ENCODE measurements around the gene NKTR. TPM values are rescaled to one million over a fixed set of nuclear protein-coding genes. Genes with fewer than 3 reads are reported as not detected.

The NKTR gene
- total and polyA plus RNA-seq, 9 of the 15 experiments (the other 6 are each of a cell fraction or from before 2014, with no cell fraction given), result 19.7 to 123 (median 92.6) TPM

GRCh38 chr3:42600111-42600957 is at the start of gene NKTR (continued):
- peak; percentile 96 for TF ChIP-seq ZBTB2 (IDR thresholded peaks at IDR 0.05)
- peak; percentile 67 for TF ChIP-seq E2F3 (CRISPR knock-in tag; IDR thresholded peaks at IDR 0.05)
- TF ChIP-seq YBX1 (IDR thresholded peaks at IDR 0.05), result no peak
- no peak for TF ChIP-seq HDAC8 (tag; IDR thresholded peaks at IDR 0.05)
- TF ChIP-seq, protein P1, sequence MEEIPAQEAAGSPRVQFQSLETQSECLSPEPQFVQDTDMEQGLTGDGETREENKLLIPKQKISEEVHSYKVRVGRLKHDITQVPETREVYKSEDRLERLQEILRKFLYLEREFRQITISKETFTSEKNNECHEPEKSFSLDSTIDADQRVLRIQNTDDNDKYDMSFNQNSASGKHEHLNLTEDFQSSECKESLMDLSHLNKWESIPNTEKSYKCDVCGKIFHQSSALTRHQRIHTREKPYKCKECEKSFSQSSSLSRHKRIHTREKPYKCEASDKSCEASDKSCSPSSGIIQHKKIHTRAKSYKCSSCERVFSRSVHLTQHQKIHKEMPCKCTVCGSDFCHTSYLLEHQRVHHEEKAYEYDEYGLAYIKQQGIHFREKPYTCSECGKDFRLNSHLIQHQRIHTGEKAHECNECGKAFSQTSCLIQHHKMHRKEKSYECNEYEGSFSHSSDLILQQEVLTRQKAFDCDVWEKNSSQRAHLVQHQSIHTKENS (CRISPR knock-in tag; IDR thresholded peaks at IDR 0.05), result no peak
- TF ChIP-seq ZNF76 (CRISPR knock-in tag; IDR thresholded peaks at IDR 0.05; ENCODE audit: borderline replicate concordance), result no peak; the same call in 1 of the 2 replicates
- TF ChIP-seq ZNF174 (CRISPR knock-in tag; IDR thresholded peaks at IDR 0.05), result no peak
- no peak for TF ChIP-seq CTCFL (IDR thresholded peaks at IDR 0.05; ENCODE audit: borderline replicate concordance, insufficient read depth, low read depth, low read length, poor library complexity, severe bottlenecking)
- no peak for TF ChIP-seq E2F8 (IDR thresholded peaks at IDR 0.05; ENCODE audit: low read depth, partially characterized antibody)
- TF ChIP-seq NR4A1 (CRISPR knock-in tag; IDR thresholded peaks at IDR 0.05), result peak; percentile 88; the same call in 1 of the 2 replicates
- TF ChIP-seq NR4A1 (tag; IDR thresholded peaks at IDR 0.05), result no peak
- peak in 1 of 2 experiments; percentile 76; a peak in 1 of 4 replicates for TF ChIP-seq FOXA3 (CRISPR knock-in tag; conservative IDR thresholded peaks at IDR 0.05 in 1 of 2, IDR thresholded peaks at IDR 0.05 in 1 of 2)
- TF ChIP-seq CHAMP1 (IDR thresholded peaks at IDR 0.05), result peak; percentile 15; the same call in 1 of the 2 replicates
- no peak for TF ChIP-seq ZNF282 (CRISPR knock-in tag; IDR thresholded peaks at IDR 0.05)
- TF ChIP-seq RNF2 (IDR thresholded peaks at IDR 0.05), result peak; percentile 50
- TF ChIP-seq SLC30A9 (CRISPR knock-in tag; IDR thresholded peaks at IDR 0.05), result no peak
- TF ChIP-seq RUNX1 (IDR thresholded peaks at IDR 0.05; ENCODE audit: low read depth), result no peak

Measured in K562 (cell line).